ENCODE measurements around the gene BICC1. TPM values are rescaled to one million over a fixed set of nuclear protein-coding genes. Genes with fewer than 3 reads are reported as not detected.

Gene BICC1
- total and polyA plus RNA-seq, 2 donors (not counting 1 experiment from before 2014, with no cell fraction given): not detected

- Mint-ChIP-seq H3K27ac (no peak overlapping the region), H3K4me1 (no peaks in the 10 kb centered on the region), H3K4me3 (no peak overlapping the region), H3K9me3 (ENCODE audit: insufficient read depth) (peaks cover 3% of the 10 kb centered on the region), H3K27me3 (no peaks in the 10 kb centered on the region)
- H3K27ac ChIP-seq (ENCODE audit: low read length in 2 of 2): no peak overlapping the region
- H2AFZ ChIP-seq (ENCODE audit: insufficient read depth, low read depth, low read length, poor library complexity, severe bottlenecking): no peak overlapping the region
- no peak overlapping the region for H3K4me2 ChIP-seq (replicated peaks; ENCODE audit: low read depth, low read length, poor library complexity, severe bottlenecking)
- no CpG with 5 or more reads among the region's 2 CpGs for WGBS (ENCODE audit: insufficient coverage)
- H3K9me3 ChIP-seq (ENCODE audit: control extremely low read depth in 1 of 3, control insufficient read depth in 2 of 3, insufficient read depth in 1 of 3, low read length in 2 of 3): peaks cover 0 to 10% (median 0%) of the 10 kb centered on the region in 3 donors
- ATAC-seq (ENCODE audit: low read depth) (no peak), DNase-seq (no peak)
- TF ChIP-seq, protein P1, sequence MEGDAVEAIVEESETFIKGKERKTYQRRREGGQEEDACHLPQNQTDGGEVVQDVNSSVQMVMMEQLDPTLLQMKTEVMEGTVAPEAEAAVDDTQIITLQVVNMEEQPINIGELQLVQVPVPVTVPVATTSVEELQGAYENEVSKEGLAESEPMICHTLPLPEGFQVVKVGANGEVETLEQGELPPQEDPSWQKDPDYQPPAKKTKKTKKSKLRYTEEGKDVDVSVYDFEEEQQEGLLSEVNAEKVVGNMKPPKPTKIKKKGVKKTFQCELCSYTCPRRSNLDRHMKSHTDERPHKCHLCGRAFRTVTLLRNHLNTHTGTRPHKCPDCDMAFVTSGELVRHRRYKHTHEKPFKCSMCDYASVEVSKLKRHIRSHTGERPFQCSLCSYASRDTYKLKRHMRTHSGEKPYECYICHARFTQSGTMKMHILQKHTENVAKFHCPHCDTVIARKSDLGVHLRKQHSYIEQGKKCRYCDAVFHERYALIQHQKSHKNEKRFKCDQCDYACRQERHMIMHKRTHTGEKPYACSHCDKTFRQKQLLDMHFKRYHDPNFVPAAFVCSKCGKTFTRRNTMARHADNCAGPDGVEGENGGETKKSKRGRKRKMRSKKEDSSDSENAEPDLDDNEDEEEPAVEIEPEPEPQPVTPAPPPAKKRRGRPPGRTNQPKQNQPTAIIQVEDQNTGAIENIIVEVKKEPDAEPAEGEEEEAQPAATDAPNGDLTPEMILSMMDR (IDR thresholded peaks at IDR 0.05): no peak
- TF ChIP-seq EZH2 (IDR thresholded peaks at IDR 0.05; ENCODE audit: borderline replicate concordance, insufficient read depth, low read depth, low read length, poor library complexity, severe bottlenecking): no peak
- H3K9ac ChIP-seq (ENCODE audit: low read length): no peak overlapping the region
- H3K4me3 ChIP-seq (ENCODE audit: control extremely low read depth in 1 of 5, extremely low read depth in 1 of 5, insufficient read depth in 1 of 5, low read depth in 2 of 5, low read length in 4 of 5): no peak overlapping the region
- H4K20me1 ChIP-seq (ENCODE audit: control insufficient read depth, insufficient read depth, low read length, poor library complexity, severe bottlenecking): no peaks in the 10 kb centered on the region
- H3K4me1 ChIP-seq (ENCODE audit: control insufficient read depth in 2 of 2, insufficient read depth in 2 of 2, low read length in 2 of 2): no peaks in the 10 kb centered on the region
- no peaks in the 10 kb centered on the region for H3K27me3 ChIP-seq (replicated peaks in 1 of 4; ENCODE audit: control extremely low read depth in 1 of 4, control insufficient read depth in 3 of 4, insufficient read depth in 4 of 4, low read length in 3 of 4)
- POLR2A ChIA-PET: no interaction called here
- CTCF ChIA-PET: no interaction called here
- no peaks in the 10 kb centered on the region for H3K79me2 ChIP-seq (ENCODE audit: control insufficient read depth, insufficient read depth, low read length)
- intact Hi-C loops (cut with micrococcal nuclease): no loop called here
- no peaks in the 10 kb centered on the region for H3K36me3 ChIP-seq (replicated peaks in 1 of 2; ENCODE audit: control extremely low read depth in 1 of 2, control insufficient read depth in 1 of 2, extremely low read depth in 1 of 2, insufficient read depth in 2 of 2, low read length in 1 of 2)
These were observed 342.1 kb downstream of the BICC1 start for GRCh38 chr10:58854811-58855210.

GRCh38 chr10:58856508-58857240 is 344.0 kb downstream of the BICC1 start:
- no peak for ATAC-seq (ENCODE audit: low read depth)
- ChIA-PET POLR2A (no interaction called here), CTCF (no interaction called here)
- no peak overlapping the region for H3K27ac Mint-ChIP-seq
- intact Hi-C loops (cut with micrococcal nuclease): no loop called here
- Histone ChIP-seq H3K36me3 (replicated peaks in 1 of 2; ENCODE audit: control extremely low read depth in 1 of 2, control insufficient read depth in 1 of 2, extremely low read depth in 1 of 2, insufficient read depth in 2 of 2, low read length in 1 of 2) (no peaks in the 10 kb centered on the region), H2AFZ (ENCODE audit: insufficient read depth, low read depth, low read length, poor library complexity, severe bottlenecking) (no peak overlapping the region), H3K4me1 (ENCODE audit: control insufficient read depth in 2 of 2, insufficient read depth in 2 of 2, low read length in 2 of 2) (no peaks in the 10 kb centered on the region), H3K4me3 (ENCODE audit: control extremely low read depth in 1 of 5, extremely low read depth in 1 of 5, insufficient read depth in 1 of 5, low read depth in 2 of 5, low read length in 4 of 5) (no peak overlapping the region), H3K27me3 (replicated peaks in 1 of 4; ENCODE audit: control extremely low read depth in 1 of 4, control insufficient read depth in 3 of 4, insufficient read depth in 4 of 4, low read length in 3 of 4) (no peaks in the 10 kb centered on the region), H3K79me2 (ENCODE audit: control insufficient read depth, insufficient read depth, low read length) (no peaks in the 10 kb centered on the region), H3K27ac (ENCODE audit: low read length in 2 of 2) (no peak overlapping the region), H3K4me2 (replicated peaks; ENCODE audit: low read depth, low read length, poor library complexity, severe bottlenecking) (no peak overlapping the region), H3K9me3 (ENCODE audit: control extremely low read depth in 1 of 3, control insufficient read depth in 2 of 3, insufficient read depth in 1 of 3, low read length in 2 of 3) (peaks cover 0 to 6% (median 0%) of the 10 kb centered on the region in 3 donors), H3K9ac (ENCODE audit: low read length) (no peak overlapping the region), H4K20me1 (ENCODE audit: control insufficient read depth, insufficient read depth, low read length, poor library complexity, severe bottlenecking) (no peaks in the 10 kb centered on the region)
- TF ChIP-seq, protein P1 (IDR thresholded peaks at IDR 0.05): no peak
- no peak for TF ChIP-seq EZH2 (IDR thresholded peaks at IDR 0.05; ENCODE audit: borderline replicate concordance, insufficient read depth, low read depth, low read length, poor library complexity, severe bottlenecking)
- no peak for DNase-seq
- H3K4me3 Mint-ChIP-seq: no peak overlapping the region
- no peaks in the 10 kb centered on the region for H3K4me1 Mint-ChIP-seq
- peaks cover 3% of the 10 kb centered on the region for H3K9me3 Mint-ChIP-seq (ENCODE audit: insufficient read depth)
- H3K27me3 Mint-ChIP-seq: no peaks in the 10 kb centered on the region
- WGBS (ENCODE audit: insufficient coverage): 88% methylated on average over 8 of the region's 9 CpGs

All from B cell (primary cell).